Transverse colon (tissue), 4 donors: ENCODE measurements around the gene PER2. TPM values are rescaled to one million over a fixed set of nuclear protein-coding genes. Genes with fewer than 3 reads are reported as not detected.

Source experiments
- DNase-seq: peaks from one replicate; pipeline ENCODE4 v3.0.0-alpha.2; 2019
- H3K27ac ChIP-seq, 4 donors: fragments of 200-600 bp; sonication (generic); 2 replicates each; pipeline ENCODE4 v1.5.1; 2016 to 2018; ENCODE audit warnings: inconsistent platforms in 4 of 4
- H3K27me3 ChIP-seq: fragments of 200-600 bp; sonication (generic); 2 replicates; pipeline ENCODE4 v1.5.1; 2017; ENCODE audit warnings: inconsistent platforms
- H3K36me3 ChIP-seq, 4 donors: fragments of 200-600 bp; sonication (generic); 2 replicates each; pipeline ENCODE4 v1.5.1; 2017 to 2019; ENCODE audit warnings: inconsistent platforms in 4 of 4
- H3K4me1 ChIP-seq, 4 donors: fragments of 200-600 bp; sonication (generic); 2 replicates each; pipeline ENCODE4 v1.5.1; 2017 to 2020; ENCODE audit warnings: inconsistent platforms in 4 of 4
- H3K4me3 ChIP-seq, 4 donors: fragments of 200-600 bp; sonication (generic); 1 replicate in 1 of 4; 2 replicates in 3 of 4; pipeline versions ENCODE4 v1.5.1 to v1.6.1; 2017 to 2019; ENCODE audit warnings: inconsistent platforms in 4 of 4
- H3K9me3 ChIP-seq, 2 donors: fragments of 200-600 bp; sonication (generic); 2 replicates each; pipeline ENCODE4 v1.5.1; 2017 to 2019; ENCODE audit warnings: inconsistent platforms in 2 of 2
- CTCF ChIP-seq, 5 experiments: fragments of 200-600 bp in 3 of 5; fragments of 450-650 bp in 2 of 5; sonication (generic) in 3 of 5; IDR thresholded peaks; 1 replicate in 2 of 5; 2 replicates in 3 of 5; pipeline ENCODE4 v1.5.1; 2016 to 2017; ENCODE audit warnings: antibody characterized with exemption in 5 of 5, inconsistent platforms in 3 of 5, mild to moderate bottlenecking in 2 of 5, moderate library complexity in 1 of 5
- EP300 ChIP-seq: sonication (generic); formaldehyde crosslinking; IDR thresholded peaks from one replicate; pipeline ENCODE4 v1.6.1; 2017; ENCODE audit warnings: antibody characterized with exemption, low read depth
- POLR2A ChIP-seq: fragments of 450-650 bp; IDR thresholded peaks from one replicate; pipeline ENCODE4 v1.6.1; 2016; ENCODE audit warnings: antibody characterized with exemption, mild to moderate bottlenecking, moderate library complexity
- POLR2AphosphoS5 ChIP-seq, 3 donors: sonication (generic); formaldehyde crosslinking; IDR thresholded peaks; one replicate each; pipeline ENCODE4 v1.6.1; 2016; ENCODE audit warnings: antibody characterized with exemption in 3 of 3
- WGBS, 2 donors: methylation state at CpG; one replicate each; pipeline ENCODE4 v1.1.5; 2018; ENCODE audit warnings: low coverage in 1 of 2; 5-methylcytosine and 5-hydroxymethylcytosine counted together
- in situ Hi-C, 4 donors: fragments of 200-750 bp; cut with MboI; loops; one replicate each; pipeline versions ENCODE4 v1.15.0 to v1.15.1; 2017; ENCODE audit warnings: low sequenced_read_pairs in 3 of 4, low pct_ligation_motif_present in 1 of 4, low pct_unique_long_range_greater_than_20kb in 1 of 4
- intact Hi-C: fragments of 100-400 bp; cut with DNase I; formaldehyde crosslinking; loops from one replicate; pipeline ENCODE4 v1.15.1; 2023; ENCODE audit warnings: low total_unique reads
- total RNA-seq, 4 donors: library from RNA; depleted of rRNA; stranded (reverse); fragments of >200 nt; gene quantifications; one replicate each; pipeline ENCODE4 v1.1.0, GENCODE V29; 2016

PER2 gene
- total RNA-seq, 4 donors from 2014 or later: 19.1 to 67.3 (median 32.3) TPM

- in situ Hi-C loops: loop anchor here in 1 of 4 donors (25.0 kb wide), 1 partner anchor 394 kb away; the partner anchor contains the start of gene RAMP1
- WGBS, 2 donors: 89% methylated on average over 6 of the region's 6 CpGs; no CpG with 5 or more reads in 1 of the 2 donors
- no peak overlapping the region for H3K27ac ChIP-seq
- H3K27me3 ChIP-seq: no peaks in the 10 kb centered on the region
- H3K36me3 ChIP-seq: peaks cover 0 to 61% (median 24%) of the 10 kb centered on the region in 4 donors
- H3K4me3 ChIP-seq: no peak overlapping the region
- no peaks in the 10 kb centered on the region for H3K9me3 ChIP-seq
- intact Hi-C loops: no loop called here
- DNase-seq: no peak
- no peaks in the 10 kb centered on the region for H3K4me1 ChIP-seq
- TF ChIP-seq CTCF (IDR thresholded peaks at IDR 0.05) (no peak), EP300 (no peak), POLR2AphosphoS5 (IDR thresholded peaks at IDR 0.05) (no peak), POLR2A (no peak)
Measured at GRCh38 chr2:238256111-238256510, 32.3 kb downstream of the PER2 start.

GRCh38 chr2:238255636-238256035 lies 32.8 kb downstream of the PER2 start:
- peaks cover 0 to 66% (median 27%) of the 10 kb centered on the region in 4 donors for H3K36me3 ChIP-seq
- no peak overlapping the region for H3K27ac ChIP-seq
- 93 to 95% methylated on average over 4 to 8 of the region's 8 CpGs for WGBS, 2 donors
- no peaks in the 10 kb centered on the region for H3K9me3 ChIP-seq
- H3K27me3 ChIP-seq: no peaks in the 10 kb centered on the region
- no peaks in the 10 kb centered on the region for H3K4me1 ChIP-seq
- no peak for DNase-seq
- intact Hi-C loops (no loop called here), in situ Hi-C loops (loop anchor here in 1 of 4 donors (25.0 kb wide), 1 partner anchor 393 kb away; the partner anchor contains the start of gene RAMP1)
- TF ChIP-seq EP300: no peak
- TF ChIP-seq CTCF (IDR thresholded peaks at IDR 0.05): no peak
- TF ChIP-seq POLR2AphosphoS5 (IDR thresholded peaks at IDR 0.05): no peak
- TF ChIP-seq POLR2A: no peak
- no peak overlapping the region for H3K4me3 ChIP-seq

DNA sequence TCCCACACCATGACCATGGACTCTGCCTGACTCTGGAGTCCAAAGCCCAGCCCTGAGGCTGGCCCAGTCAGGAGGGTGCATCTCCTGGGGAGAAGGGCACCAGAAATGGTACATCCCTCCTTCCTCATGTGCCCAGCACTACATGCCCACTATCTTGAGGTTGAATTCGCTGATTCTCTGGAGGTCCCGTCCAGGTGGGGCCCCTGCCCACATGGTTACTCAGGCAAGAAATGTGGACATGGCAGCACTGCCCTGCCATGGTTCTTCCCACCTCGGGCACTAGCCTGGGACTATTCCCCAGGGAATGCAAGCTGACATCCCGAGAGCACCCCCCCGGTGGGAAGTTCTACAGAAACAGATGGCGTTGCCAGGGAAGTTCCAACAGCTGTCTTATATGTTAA lies 33.3 kb downstream of the PER2 start:
- no peak overlapping the region for H3K4me3 ChIP-seq
- H3K4me1 ChIP-seq: no peaks in the 10 kb centered on the region
- TF ChIP-seq POLR2AphosphoS5 (IDR thresholded peaks at IDR 0.05) (peak in 1 of 3 donors; percentile 8), POLR2A (no peak), EP300 (no peak)
- no peaks in the 10 kb centered on the region for H3K9me3 ChIP-seq
- in situ Hi-C loops: loop anchor here in 1 of 4 donors (25.0 kb wide), 1 partner anchor 393 kb away; the partner anchor contains the start of gene RAMP1
- intact Hi-C loops: no loop called here
- no peak overlapping the region for H3K27ac ChIP-seq
- DNase-seq: no peak
- WGBS, 2 donors: 90% methylated on average over 6 of the region's 6 CpGs; no CpG with 5 or more reads in 1 of the 2 donors
- peaks cover 0 to 71% (median 29%) of the 10 kb centered on the region in 4 donors for H3K36me3 ChIP-seq
- H3K27me3 ChIP-seq: no peaks in the 10 kb centered on the region

DNA sequence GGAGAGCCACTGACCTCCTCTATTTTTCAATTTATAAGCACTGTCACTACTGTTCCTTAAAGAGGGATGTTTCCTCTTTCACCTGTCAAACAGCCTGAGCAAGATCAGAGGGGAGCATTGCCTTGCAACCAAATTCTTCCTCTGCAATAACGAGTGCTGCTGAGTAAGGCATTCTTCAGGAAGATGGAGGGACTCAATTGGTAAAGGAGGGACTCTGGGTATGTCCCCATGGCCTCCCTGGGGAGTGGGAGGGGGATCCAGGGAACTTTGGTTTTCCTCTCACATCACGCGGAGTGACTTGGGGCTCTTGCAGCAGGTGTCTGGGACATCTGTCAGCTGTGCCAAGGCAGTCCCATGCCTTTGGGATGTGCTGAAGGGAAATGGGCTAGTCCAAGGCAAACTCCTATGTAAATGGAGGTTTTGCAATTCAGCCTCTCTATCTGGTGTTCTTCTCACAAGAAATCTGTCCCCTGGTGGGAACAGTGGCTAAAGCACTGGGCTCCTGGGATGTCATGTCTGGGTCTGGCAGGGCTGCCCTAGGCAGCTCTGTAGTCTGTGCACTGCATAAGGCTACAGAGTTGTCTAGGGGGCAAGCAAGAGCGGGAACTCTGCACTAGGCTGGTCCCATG lies 34.2 kb downstream of the PER2 start:
- Histone ChIP-seq H3K9me3 (no peaks in the 10 kb centered on the region), H3K36me3 (peaks cover 0 to 74% (median 30%) of the 10 kb centered on the region in 4 donors), H3K4me1 (no peaks in the 10 kb centered on the region), H3K27me3 (no peaks in the 10 kb centered on the region), H3K4me3 (no peak overlapping the region), H3K27ac (no peak overlapping the region)
- WGBS, 2 donors: 82% methylated on average over 4 of the region's 4 CpGs; no CpG with 5 or more reads in 1 of the 2 donors
- DNase-seq: no peak
- intact Hi-C loops: no loop called here
- in situ Hi-C loops: loop anchor here in 1 of 4 donors (25.0 kb wide), 1 partner anchor 392 kb away; the partner anchor contains the start of gene RAMP1
- TF ChIP-seq POLR2AphosphoS5 (IDR thresholded peaks at IDR 0.05) (no peak), CTCF (IDR thresholded peaks at IDR 0.05) (no peak), EP300 (no peak), POLR2A (no peak)
